GM18873 (cell line): Measurements from ENCODE around the gene NR1D1.

Experiments
- ATAC-seq: cut with Tn5 transposase; IDR thresholded peaks from one replicate; pipeline ENCODE4 v1.9.1; 2021; ENCODE audit warnings: mild to moderate bottlenecking, moderate library complexity, moderate number of reproducible peaks; ENCODE audit not compliant: unreplicated experiment, low FRiP score

Gene NR1D1

GRCh38 chr17:40064971-40065768 lies 35.2 kb downstream of the NR1D1 start:
- ATAC-seq: no peak

GRCh38 chr17:40063901-40064531 lies 36.4 kb downstream of the NR1D1 start:
- no peak for ATAC-seq

GRCh38 chr17:40063187-40063771 lies 37.1 kb downstream of the NR1D1 start:
- no peak for ATAC-seq

GRCh38 chr17:40062329-40063186 lies 37.8 kb downstream of the NR1D1 start, which contains the start of gene THRA:
THRA (plus strand) TSS chr17:40062965; CDS start chr17:40074489, 11,524 bp downstream.
- no peak for ATAC-seq

- ATAC-seq: no peak
These were observed 38.8 kb downstream of the NR1D1 start for GRCh38 chr17:40061609-40062038.

GRCh38 chr17:40060887-40061608 lies 39.3 kb downstream of the NR1D1 start:
- ATAC-seq: no peak

- ATAC-seq: no peak
These were observed 40.5 kb downstream of the NR1D1 start for GRCh38 chr17:40059729-40060475.

GRCh38 chr17:40058865-40059264 lies 41.5 kb downstream of the NR1D1 start:
- no peak for ATAC-seq

- ATAC-seq: no peak
These were observed 42.1 kb downstream of the NR1D1 start for GRCh38 chr17:40058186-40058784.

- ATAC-seq: no peak
These were observed 43.9 kb downstream of the NR1D1 start for GRCh38 chr17:40056379-40057015.
